Measurements from ENCODE around the gene TGM2.

The TGM2 gene

DNA sequence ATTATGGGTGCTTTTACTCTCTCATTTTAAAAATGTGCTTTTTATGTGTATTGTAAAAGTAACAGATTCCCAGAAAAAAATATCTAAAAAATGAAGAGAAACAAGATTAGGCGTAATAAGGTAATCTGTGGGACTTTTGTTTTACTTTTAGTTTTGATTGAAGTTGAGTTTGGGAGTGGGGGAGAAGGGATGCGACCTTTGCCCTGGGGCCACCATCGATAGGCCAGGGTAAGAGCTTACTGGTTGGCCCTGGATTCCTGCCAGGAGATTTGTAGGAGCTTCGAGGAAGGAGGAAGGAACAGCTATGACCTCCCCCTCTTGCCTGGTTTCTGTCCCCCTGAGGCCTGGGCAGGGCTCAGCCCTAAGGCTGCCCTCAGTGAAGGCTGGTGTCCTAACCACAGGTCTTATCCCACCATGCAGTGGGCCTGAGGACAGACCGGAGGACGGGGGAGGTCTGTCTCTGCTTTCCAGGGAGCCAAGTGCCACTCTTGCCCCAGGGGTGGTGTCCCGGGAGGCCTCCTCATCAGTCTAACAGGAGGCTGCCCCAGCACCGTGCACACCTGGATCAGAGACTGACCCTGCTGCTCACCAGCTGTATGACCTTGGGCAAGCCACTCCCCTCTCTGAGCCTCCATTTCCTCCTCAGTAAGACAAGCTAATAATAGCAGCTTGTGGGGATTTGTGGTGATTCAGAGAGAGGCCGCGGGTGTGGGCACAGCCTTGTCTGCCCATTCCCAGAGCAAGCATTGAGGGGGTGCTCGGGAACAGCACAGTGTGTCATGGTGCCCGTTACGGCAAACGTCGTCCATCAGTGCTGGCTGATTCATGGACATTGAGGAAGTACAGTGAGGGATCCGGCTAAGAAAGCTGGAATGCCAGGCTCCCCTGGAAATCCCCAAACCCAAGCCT lies 21.2 kb downstream of the TGM2 start:
- peak; percentile 90 to 99 for DNase-seq

DNA sequence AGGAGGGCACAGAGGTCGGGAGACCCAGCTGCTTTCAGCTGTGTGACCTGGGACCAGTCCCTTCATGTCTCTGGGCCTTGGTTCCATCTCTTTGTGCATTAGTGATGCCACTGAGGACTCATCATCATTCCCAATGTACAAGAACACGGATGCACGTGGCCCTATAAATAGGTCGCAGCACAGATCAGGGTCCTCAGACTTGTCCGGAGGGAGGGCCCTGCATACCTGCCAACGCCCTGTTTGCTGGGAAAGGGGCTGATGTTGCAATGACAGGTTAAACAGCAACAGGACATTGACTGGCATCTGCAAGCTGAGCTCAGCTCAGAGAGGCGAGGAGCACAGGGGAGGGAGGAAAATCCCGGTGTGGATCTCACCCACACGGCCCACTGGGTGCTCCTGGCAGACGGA lies 21.8 kb downstream of the TGM2 start:
- DNase-seq: no peak

- no peak for DNase-seq
These were observed 23.1 kb downstream of the TGM2 start for GRCh38 chr20:38141889-38142494.

DNA sequence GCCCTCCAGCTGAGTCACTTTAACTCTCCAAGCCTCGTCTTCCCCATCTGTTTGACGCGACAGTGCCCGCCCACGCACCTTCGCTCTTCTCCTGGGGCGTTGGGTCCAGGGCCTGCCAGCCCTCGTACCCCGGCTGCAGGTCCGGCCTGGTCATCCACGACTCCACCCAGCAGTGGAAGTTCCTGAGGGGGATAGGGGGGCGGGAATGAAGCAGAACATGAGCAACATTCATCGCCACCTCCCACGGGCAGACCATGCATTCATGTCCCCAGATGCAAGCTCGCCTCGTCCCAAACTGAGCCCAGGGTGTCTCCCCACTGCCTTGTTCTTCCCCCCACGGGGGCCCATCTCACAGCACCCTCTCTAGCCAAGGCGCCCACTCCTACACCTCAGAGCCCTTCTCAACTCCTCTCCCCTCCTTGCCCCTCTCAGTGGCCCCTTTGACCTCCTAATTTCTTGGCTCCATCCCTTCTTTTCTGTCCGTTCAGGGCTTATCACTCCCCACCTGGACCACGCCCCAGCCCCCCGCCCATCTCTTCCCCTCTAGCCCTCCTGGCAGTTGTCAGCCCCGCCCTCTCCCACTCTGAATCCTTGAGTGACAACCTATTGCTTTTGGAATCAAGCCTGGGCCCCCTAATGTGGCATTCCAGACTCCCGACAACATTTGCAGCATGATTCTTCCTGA lies 23.7 kb downstream of the TGM2 start:
- DNase-seq: peak; percentile 75 to 92

- peak in 1 of 2 donors; percentile 30 for DNase-seq
These were observed 24.9 kb downstream of the TGM2 start for GRCh38 chr20:38139977-38140753.

GRCh38 chr20:38139156-38139912 lies 25.7 kb downstream of the TGM2 start:
- no peak for DNase-seq

DNA sequence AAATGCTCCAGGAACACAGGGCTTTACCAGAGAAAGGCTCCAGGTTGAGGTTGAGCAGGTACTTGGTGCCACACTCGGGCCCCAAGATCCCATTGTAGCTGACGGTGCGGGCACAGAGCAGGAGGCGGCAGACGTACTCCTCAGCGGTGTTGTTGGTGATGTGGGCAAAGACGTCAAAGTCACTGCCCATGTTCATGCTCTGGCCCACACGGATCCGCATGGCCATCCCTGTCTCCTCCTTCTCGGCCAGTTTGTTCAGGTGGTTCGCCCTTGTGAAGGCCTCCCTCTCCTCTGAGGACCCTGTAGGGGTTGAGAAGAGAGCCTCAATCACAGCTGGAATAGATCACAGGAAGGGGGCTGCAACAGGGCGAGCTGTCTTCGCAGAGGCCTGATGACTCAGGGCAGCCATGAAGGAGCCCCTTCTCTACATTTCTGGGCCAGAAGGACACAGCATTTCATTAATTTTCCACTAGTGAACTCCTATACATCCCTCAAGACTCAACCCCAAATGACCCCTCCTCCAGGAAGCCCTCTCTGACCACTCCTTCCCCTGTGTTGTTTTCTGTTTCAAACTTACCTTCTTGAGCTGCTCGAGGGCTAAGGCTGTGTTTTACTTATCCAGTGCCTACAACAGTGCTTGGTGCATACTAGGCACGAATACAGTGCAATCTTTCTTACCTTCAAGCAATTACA lies 26.8 kb downstream of the TGM2 start:
- DNase-seq: no peak

- DNase-seq: no peak
These were observed 27.5 kb downstream of the TGM2 start for GRCh38 chr20:38137441-38138037.

DNA sequence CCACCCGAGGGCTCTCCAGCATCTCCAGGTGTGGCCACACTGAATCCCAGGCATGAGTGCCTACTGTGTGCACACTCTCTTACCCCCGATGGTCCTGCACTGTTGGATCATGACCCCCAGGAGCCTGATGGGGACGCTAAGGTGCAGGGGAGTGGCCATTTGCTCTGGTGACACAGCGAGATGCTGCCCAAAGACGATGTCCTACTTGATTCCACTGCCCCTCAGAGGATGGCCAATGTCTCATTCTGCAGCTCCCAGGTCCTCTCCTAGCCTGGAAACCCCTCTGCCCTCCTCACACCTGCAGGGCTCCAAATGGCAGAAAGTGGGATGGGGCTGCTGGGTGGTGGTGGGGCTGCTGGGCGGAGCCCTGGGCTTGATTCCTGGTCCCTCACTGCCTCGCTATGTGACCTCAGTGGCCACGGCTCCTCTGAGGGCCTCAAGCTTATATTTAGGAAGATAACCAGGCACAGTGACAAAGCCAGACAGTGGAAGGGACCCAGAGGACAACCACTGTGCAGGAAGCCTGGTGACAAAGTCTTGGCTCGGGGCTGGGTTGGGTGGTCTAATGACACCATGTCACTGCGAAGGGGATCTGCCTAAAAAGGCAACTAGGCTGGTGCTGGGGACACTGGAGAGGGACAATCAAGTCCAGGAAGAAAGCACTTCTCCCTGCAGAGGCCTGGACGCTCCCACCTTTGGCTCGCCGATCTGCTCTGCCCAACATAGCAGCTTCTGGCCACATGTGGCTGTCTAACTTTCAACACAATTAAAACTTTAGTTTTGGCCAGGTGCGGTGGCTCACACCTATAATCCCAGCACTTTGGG lies 28.4 kb downstream of the TGM2 start:
- no peak for DNase-seq

GRCh38 chr20:38135651-38136420 lies 29.2 kb downstream of the TGM2 start:
- no peak for DNase-seq

- DNase-seq: no peak
These were observed 29.8 kb downstream of the TGM2 start for GRCh38 chr20:38135271-38135650.

DNA sequence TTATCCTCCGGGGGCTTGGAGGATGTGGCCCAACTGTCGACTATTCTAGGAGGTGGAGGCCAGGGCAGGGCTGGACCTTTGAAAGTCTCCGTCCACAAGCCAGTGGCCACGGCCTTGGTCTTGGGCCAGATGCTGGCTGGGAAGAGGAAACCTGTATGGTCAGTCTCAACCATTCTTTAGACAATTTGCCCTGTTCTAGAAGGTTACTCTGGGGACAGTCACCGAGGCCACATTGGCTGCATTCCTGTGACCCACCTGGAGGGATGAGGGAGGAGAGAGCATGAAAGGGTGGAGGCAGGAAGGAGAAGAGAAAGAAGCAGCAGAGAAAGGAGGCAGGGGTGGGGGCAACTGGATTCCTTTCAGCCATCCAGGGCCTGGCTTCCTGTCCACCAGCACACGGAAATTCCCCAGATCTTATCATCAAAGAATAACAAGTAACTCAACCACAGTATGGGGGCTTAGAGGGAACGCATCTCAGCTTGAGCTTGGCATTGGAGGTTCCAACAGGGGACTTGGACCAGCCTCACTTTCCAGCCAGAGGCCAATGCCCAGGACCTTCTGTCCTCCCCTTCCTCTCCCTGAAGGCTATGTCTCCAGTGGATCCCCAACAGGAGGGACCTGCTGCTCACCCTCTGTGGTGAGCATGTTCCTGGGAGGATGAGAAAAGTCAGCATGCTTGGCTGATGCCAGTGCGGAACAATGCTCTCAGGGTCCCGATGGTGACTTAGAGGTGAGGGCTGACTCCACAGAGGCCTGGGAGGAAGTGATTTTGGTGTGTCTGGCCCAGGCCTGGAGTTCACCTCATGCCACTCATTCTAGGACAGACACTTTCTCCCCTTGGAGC lies 30.4 kb downstream of the TGM2 start:
- DNase-seq: no peak

DNA sequence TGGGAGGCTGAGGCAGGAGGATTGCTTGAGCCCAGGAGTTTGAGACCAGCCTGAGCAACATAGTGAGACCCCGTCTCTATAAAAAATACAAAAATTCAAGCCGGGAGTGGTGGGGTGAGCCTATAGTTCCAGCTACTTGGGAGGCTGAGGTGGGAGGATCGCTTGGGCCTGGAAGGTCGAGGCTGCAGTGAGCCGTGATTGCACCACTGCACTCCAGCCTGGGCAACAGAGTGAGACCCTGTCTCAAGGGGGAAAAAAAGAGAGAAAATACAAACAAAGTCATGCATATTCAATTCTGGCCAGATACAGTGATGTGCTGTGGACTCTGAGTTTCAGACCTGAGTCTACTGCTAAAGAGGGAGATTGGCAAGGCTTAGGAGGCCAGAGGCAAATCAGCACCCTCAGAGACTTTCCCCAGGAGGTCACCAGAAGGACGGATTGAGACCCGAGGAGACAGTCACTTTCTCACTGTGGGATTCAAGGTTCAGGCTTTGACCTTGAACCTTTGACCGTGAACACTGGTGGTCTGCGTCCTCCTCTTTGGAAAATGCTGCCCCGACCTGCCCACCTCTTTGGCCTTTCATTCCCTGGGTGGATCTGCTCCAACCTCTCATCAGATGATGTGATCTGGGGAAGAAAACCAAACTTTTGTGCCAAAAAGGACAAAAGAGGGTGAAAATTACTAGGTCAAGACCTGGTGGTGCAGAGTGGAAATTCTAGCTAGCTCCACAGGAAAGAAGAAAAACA lies 31.2 kb downstream of the TGM2 start:
- DNase-seq: no peak

GRCh38 chr20:38132910-38133501 lies 32.1 kb downstream of the TGM2 start:
- no peak for DNase-seq

DNA sequence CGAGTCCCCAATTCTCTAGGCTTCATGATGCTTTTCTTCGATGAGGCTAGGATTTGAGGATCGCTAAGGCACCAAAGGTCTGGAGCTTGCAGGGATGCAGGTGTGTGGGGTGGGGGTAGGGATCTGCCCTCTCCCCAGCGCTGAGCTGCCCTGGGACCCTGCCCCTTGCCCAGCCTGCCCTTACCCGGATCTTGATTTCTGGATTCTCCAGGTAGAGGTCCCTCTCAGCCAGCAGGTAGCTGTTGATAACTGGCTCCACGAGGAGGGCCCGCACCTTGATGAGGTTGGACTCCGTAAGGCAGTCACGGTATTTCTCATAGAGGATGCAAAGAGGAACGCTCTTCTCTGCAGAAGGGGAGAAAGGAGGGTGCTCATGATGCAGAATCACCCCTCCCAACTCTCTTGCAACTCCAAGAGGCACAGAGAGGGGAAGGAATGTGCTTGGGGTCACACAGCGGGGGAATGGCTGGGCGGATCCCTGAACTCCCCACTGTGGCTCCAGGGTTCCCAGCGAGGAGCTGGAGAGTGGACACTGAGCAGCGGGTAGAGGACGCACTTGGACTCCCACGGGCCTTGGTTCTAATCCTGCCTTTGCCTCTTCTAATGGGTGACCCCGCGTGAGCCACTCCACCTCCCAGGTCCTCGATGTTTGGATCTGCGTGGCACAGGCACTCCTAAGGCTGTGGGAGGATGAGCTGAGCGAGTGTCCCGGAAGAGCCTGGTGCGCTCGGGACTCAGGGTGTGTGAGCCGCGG lies 32.7 kb downstream of the TGM2 start:
- no peak for DNase-seq

- no peak for DNase-seq
These were observed 33.4 kb downstream of the TGM2 start for GRCh38 chr20:38131588-38132121.

Data from inflammatory macrophage treated with lipopolysaccharide for 1 hour (primary cell).